Naive B cell (primary cell): ENCODE results near the gene TMOD2. TPM values are rescaled to one million over a fixed set of nuclear protein-coding genes. Genes with fewer than 3 reads are reported as not detected.
"Not testable (repeated sequence)": the region's sequence is repeated elsewhere in the genome, so short reads cannot be mapped to it uniquely, and the experiment has no call there.

Experiments used
- ATAC-seq, 2 donors: fragments of 150-1000 bp; cut with Tn5 transposase; 2 replicates each; pipeline ENCODE4 v1.10.0; 2021; ENCODE audit warnings: low read depth in 2 of 2, mild to moderate bottlenecking in 2 of 2, moderate library complexity in 2 of 2
- DNase-seq: peaks from one replicate; pipeline ENCODE4 v3.0.0; 2022
- H3K27ac Mint-ChIP-seq, 6 donors: one replicate each; pipeline ENCODE4 v1.8.0; 2020 to 2022; ENCODE audit warnings: mild to moderate bottlenecking in 6 of 6, mixed read lengths in 6 of 6, moderate library complexity in 5 of 6, inconsistent platforms in 2 of 6
- H3K27me3 Mint-ChIP-seq, 3 donors: one replicate each; pipeline ENCODE4 v1.8.0; 2021 to 2022; ENCODE audit warnings: mixed read lengths in 3 of 3, mild to moderate bottlenecking in 1 of 3
- H3K36me3 Mint-ChIP-seq, 2 donors: one replicate each; pipeline ENCODE4 v1.8.0; 2020 to 2022; ENCODE audit warnings: mixed read lengths in 2 of 2, inconsistent platforms in 1 of 2, mild to moderate bottlenecking in 1 of 2
- H3K4me1 Mint-ChIP-seq, 3 donors: one replicate each; pipeline ENCODE4 v1.8.0; 2020 to 2022; ENCODE audit warnings: mixed read lengths in 3 of 3, inconsistent platforms in 1 of 3, mild to moderate bottlenecking in 1 of 3, moderate library complexity in 1 of 3
- H3K4me3 Mint-ChIP-seq, 8 donors: one replicate each; pipeline ENCODE4 v1.8.0; 2020 to 2022; ENCODE audit warnings: mild to moderate bottlenecking in 8 of 8, mixed read lengths in 8 of 8, moderate library complexity in 8 of 8, inconsistent platforms in 2 of 8
- H3K9me3 Mint-ChIP-seq, 7 donors: one replicate each; pipeline ENCODE4 v1.8.0; 2020 to 2022; ENCODE audit warnings: mixed read lengths in 7 of 7, mild to moderate bottlenecking in 5 of 7, inconsistent platforms in 2 of 7, moderate library complexity in 1 of 7
- polyA plus RNA-seq, 6 donors: library from polyadenylated mRNA; unstranded; fragments of 300-500 nt; fragmentation: Illumina TruSeq; gene quantifications; one replicate each; pipeline ENCODE4 v1.2.3, GENCODE V29; 2021; ENCODE audit warnings: low read depth in 6 of 6

TMOD2 gene
- polyA plus RNA-seq, 6 donors from 2014 or later, result 1.4 to 4.1 (median 2.2) TPM

DNA sequence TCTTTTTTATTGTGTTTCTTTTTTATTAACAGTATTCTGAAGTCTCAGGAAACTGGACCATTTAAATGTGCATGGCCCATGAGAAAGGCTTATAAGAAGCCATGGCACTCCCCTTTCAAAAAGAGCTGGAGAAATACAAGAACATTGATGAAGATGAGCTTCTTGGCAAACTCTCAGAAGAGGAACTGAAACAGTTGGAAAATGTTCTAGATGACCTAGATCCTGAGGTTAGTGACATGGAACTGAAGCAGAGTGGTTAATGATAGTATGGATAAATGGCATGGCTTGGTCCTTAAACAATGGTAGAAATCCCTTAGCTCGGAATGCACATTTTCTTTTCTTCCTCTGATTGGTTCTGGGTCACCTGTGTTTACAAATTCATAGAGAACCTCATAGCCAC lies 14.9 kb downstream of the TMOD2 start:
- Mint-ChIP-seq H3K4me1 (peaks cover 18 to 23% (median 20%) of the 10 kb centered on the region in 3 donors), H3K4me3 (no peak overlapping the region), H3K27me3 (no peaks in the 10 kb centered on the region), H3K36me3 (peaks cover 13 to 15% of the 10 kb centered on the region in 2 donors), H3K27ac (peak overlapping the region in 1 of 6 donors; percentile 13), H3K9me3 (peaks cover 0 to 3% (median 0%) of the 10 kb centered on the region in 7 donors)
- ATAC-seq (no peak), DNase-seq (no peak)

DNA sequence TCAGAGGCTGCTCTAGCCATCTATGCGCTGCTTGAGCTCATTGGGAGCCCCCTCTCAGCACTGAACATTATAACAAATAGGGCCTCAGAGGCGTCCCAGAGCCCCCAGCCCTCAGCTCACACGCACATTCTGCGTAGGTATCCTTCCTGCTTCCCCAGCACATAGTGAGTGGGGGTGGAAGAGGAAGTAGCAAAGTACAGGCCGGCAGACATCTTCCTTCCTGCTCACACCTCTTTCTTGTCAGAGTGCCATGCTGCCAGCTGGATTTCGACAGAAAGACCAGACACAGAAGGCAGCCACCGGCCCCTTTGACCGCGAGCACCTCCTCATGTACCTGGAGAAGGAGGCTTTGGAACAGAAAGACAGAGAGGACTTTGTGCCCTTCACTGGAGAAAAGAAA lies 16.6 kb downstream of the TMOD2 start:
- peak overlapping the region in 5 of 6 donors; percentile 66 to 90 (median 83) for H3K27ac Mint-ChIP-seq
- H3K9me3 Mint-ChIP-seq, result peaks cover 0 to 3% (median 0%) of the 10 kb centered on the region in 7 donors
- peaks cover 18 to 23% (median 20%) of the 10 kb centered on the region in 3 donors for H3K4me1 Mint-ChIP-seq
- peak; percentile 96 to 97 for ATAC-seq
- peak; percentile 22 for DNase-seq
- H3K4me3 Mint-ChIP-seq, result peak overlapping the region in 5 of 8 donors; percentile 14 to 86 (median 47)
- peaks cover 13 to 25% of the 10 kb centered on the region in 2 donors for H3K36me3 Mint-ChIP-seq
- H3K27me3 Mint-ChIP-seq, result no peaks in the 10 kb centered on the region

DNA sequence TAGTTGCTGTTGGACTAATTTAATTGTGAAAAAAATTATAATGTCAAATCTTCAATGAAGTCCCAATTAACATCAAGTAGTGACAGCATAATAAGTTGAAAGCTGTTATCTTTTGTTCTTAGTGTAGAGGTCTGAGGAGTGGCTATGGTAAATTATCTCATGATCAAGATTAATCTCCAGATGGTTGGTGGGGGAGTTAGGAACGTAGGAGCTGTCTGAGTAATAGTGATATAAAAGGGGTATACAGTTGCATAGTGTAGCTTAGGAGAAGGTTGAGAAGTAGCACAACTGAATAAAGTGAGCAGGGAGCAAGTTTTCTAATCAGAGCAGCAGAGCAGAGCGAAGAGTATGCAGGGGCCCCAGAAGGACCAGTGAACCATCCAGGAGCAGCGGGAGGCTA lies 19.5 kb downstream of the TMOD2 start:
- Mint-ChIP-seq H3K4me3 (no peak overlapping the region), H3K27me3 (no peaks in the 10 kb centered on the region), H3K27ac (peak overlapping the region in 1 of 6 donors; percentile 81), H3K9me3 (peaks cover 0 to 3% (median 0%) of the 10 kb centered on the region in 7 donors), H3K4me1 (peaks cover 18 to 23% (median 18%) of the 10 kb centered on the region in 3 donors), H3K36me3 (peaks cover 14 to 25% of the 10 kb centered on the region in 2 donors)
- DNase-seq (no peak), ATAC-seq (no peak)

DNA sequence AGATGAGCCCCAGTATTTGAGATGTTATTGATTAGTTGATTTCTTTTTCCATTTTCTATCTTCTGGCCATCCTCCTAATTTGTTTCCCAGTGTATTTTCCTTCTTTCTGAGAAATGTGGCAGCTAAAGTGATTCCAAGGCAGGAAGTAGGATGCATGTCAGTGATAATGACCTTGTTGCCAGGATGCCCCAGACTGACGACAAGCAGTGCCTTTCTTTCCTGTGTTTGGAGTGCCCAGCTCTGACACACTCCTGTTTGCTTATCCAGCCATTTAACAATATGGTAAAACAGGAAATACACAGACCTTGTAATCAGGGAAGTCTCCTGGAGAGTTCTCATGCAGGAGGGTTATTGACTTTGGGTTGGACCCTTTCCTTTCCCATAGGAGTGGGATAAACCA lies 20.4 kb downstream of the TMOD2 start:
- ATAC-seq, result no peak
- peaks cover 0 to 3% (median 0%) of the 10 kb centered on the region in 7 donors for H3K9me3 Mint-ChIP-seq
- H3K4me1 Mint-ChIP-seq, result peaks cover 21 to 30% (median 22%) of the 10 kb centered on the region in 3 donors
- no peaks in the 10 kb centered on the region for H3K27me3 Mint-ChIP-seq
- peaks cover 14 to 25% of the 10 kb centered on the region in 2 donors for H3K36me3 Mint-ChIP-seq
- DNase-seq, result no peak
- no peak overlapping the region for H3K27ac Mint-ChIP-seq
- no peak overlapping the region for H3K4me3 Mint-ChIP-seq

DNA sequence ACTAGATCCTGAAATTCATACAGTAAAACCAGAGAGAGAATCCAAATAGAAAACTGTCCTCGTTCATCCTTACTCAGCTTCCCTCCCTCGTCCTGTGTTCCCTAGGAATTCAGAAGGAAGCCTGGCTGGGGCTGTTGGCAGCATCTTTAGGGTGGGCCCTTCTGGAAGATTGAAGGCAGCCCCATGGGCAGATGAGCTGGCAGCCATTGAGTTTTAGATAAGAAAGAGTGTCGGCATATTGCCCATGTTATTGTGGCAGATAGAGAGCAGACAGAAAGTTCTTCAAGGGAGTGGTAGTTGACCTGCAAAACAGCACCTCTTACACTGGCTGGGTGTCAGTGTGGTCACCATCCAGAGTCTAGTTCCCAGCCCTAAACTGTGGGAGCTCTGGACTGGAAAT lies 23.5 kb downstream of the TMOD2 start:
- Mint-ChIP-seq H3K9me3 (no peaks in the 10 kb centered on the region), H3K27ac (no peak overlapping the region)

DNA sequence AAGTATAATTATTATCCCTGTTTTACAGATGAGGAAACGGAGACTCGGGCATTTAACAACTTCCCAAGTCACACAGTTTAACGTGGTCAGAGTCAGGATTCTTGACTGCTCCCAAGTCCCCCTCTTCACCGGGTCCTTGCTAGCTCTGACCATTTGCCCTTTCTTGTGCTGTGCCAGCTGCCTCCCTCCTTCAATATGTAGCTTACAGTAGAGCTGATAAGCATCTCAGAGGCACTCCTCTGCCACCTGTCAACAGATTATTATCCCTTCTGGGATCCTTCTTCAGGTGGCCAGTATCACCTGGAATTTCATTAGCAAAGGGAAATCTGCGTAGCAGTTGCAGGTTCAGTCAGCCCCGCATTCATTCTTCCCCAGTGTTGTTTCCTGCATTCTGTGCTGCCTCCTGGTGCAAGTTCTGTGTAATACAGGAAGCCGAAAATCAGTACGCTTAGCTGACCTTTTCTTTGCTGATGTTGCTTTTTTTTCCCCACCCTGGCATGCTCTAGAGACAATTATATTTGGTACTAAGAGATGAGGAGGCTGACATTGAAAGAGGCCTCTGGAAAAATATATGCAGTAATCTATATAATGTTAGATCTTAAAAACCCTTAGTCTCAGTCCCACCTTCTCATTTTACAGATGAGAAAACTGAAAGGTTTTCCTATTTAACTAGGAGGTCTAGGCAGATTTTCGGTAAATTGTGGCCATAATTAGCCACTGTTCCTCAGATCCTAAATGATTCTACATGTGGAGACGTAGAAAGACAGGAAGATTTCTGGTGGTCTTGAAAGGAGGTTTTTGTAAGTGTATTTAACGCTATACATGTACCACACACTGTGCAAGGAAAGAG lies 24.8 kb downstream of the TMOD2 start:
- H3K9me3 Mint-ChIP-seq, result no peaks in the 10 kb centered on the region
- H3K4me3 Mint-ChIP-seq, result no peak overlapping the region
- H3K27me3 Mint-ChIP-seq, result no peaks in the 10 kb centered on the region
- DNase-seq (peak; percentile 38), ATAC-seq (peak; percentile 70 to 74)
- peak overlapping the region in 2 of 6 donors; percentile 10 to 85 for H3K27ac Mint-ChIP-seq
- peaks cover 10 to 11% of the 10 kb centered on the region in 2 donors for H3K36me3 Mint-ChIP-seq
- peaks cover 5 to 7% (median 7%) of the 10 kb centered on the region in 3 donors for H3K4me1 Mint-ChIP-seq

More for the DNA sequence above, 23.5 kb downstream of the TMOD2 start:
- Mint-ChIP-seq H3K4me1 (peaks cover 10 to 16% (median 12%) of the 10 kb centered on the region in 3 donors), H3K4me3 (no peak overlapping the region), H3K27me3 (no peaks in the 10 kb centered on the region), H3K36me3 (peaks cover 15% of the 10 kb centered on the region in 2 donors)
- ATAC-seq, result no peak
- no peak for DNase-seq

DNA sequence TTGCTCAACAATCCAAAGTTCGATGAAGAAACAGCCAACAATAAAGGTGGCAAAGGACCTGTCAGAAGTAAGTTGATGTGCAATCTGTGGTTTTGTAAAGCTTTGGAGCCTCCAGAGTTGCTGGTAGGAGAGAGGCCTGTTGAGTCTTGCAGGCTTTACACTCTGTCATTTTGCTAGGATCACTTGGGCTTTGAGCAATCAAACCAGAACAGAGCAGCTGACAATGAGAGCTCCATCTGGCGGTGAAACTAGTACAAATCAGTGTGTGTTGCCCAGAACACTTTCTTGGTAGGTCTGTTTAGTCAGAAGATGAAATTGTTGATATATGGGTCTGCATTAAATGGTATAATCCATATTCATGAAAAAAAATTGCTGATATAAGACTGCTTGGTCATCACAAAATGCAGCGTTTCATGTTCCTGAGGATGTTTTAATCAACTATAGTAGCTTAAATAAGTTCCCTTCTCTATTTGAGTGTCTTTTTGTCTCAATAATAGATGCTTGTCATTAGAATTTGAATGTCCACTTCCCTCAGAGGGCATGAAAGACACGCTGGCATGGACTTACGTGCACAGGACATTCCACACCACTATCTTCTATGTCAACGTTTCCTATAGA lies 25.7 kb downstream of the TMOD2 start:
- Mint-ChIP-seq H3K36me3 (peaks cover 15 to 20% of the 10 kb centered on the region in 2 donors), H3K4me3 (no peak overlapping the region), H3K9me3 (peaks cover 0 to under 1% (median 0%) of the 10 kb centered on the region in 7 donors), H3K27ac (no peak overlapping the region), H3K4me1 (peaks cover 5 to 7% (median 7%) of the 10 kb centered on the region in 3 donors), H3K27me3 (no peaks in the 10 kb centered on the region)
- peak; percentile 57 for DNase-seq
- peak; percentile 78 to 81 for ATAC-seq

DNA sequence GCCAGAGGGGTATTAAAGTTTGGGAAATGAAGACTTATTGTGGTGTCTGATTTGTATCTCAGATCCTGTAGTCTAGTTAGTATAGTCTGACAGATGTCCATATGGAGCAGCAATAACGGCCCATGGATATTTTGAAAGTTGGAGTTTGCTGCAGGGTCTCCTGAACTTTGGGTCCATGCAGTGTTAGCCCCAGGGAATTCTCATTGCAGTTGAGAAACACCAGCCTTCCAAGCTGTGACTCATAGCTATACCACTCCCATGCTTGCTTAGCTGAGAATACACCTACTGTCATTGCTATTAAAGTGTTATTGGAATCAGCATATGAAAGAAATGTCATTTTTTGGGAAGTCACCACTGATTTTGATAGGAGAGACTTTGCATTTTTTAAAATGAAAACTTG lies 29.2 kb downstream of the TMOD2 start:
- Mint-ChIP-seq H3K27me3 (no peaks in the 10 kb centered on the region), H3K9me3 (peaks cover 0 to 4% (median 0%) of the 10 kb centered on the region in 7 donors), H3K4me3 (no peak overlapping the region), H3K27ac (no peak overlapping the region), H3K4me1 (peaks cover 5 to 7% (median 7%) of the 10 kb centered on the region in 3 donors), H3K36me3 (peaks cover 13 to 24% of the 10 kb centered on the region in 2 donors)
- ATAC-seq (no peak), DNase-seq (no peak)

DNA sequence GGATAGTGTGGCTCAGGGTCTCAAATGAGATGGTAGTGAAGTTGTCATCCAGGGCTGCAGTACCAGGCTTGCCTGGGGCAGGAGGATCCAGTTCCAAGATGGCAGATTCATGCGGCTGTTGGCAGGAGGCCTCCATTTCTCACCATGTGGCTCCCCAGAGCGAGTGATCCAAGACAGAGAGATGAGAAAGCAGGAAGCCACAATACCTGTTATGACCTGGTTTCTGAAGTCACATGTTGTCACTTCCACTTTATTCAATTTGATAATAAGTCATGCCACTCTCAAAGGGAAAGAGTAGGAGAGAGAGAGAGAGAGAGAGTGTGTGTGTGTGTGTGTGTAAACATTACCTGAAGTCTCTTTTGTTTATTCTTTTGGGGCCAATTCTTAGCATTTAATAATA lies 30.1 kb downstream of the TMOD2 start:
- Mint-ChIP-seq H3K27ac (no peak overlapping the region), H3K9me3 (peaks cover 0 to 4% (median 0%) of the 10 kb centered on the region in 7 donors), H3K27me3 (no peaks in the 10 kb centered on the region), H3K36me3 (peaks cover 13 to 31% of the 10 kb centered on the region in 2 donors), H3K4me3 (no peak overlapping the region), H3K4me1 (peaks cover 0 to 3% (median under 1%) of the 10 kb centered on the region in 3 donors)
- ATAC-seq, result peak in 1 of 2 donors; percentile 38
- DNase-seq, result no peak

DNA sequence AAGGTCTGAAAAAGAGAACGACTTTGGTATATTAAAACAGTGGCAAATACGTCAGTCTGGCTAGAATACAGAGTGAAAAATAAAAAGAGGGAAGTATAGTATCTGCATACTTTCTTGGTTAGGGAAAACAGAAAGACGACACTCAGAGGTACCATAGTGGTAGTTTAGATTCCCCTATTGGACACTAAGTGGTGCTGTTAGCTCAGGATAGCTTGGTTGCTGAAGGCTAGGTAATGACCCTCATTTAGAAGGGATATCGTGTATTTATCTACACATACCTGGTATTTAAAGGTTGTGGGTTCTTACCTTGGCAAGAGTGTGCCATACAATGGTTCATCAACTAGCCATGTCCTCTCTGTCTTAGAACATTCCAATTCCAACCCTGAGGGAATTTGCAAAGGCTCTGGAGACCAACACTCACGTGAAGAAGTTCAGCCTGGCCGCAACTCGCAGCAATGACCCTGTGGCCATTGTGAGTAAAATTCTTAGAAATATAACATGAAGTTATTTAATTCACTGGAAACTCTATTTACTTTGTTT lies 31.0 kb downstream of the TMOD2 start:
- Mint-ChIP-seq H3K9me3 (peaks cover 0 to 4% (median 0%) of the 10 kb centered on the region in 7 donors), H3K27ac (no peak overlapping the region), H3K4me1 (no peaks in the 10 kb centered on the region), H3K4me3 (no peak overlapping the region), H3K36me3 (peaks cover 14 to 31% of the 10 kb centered on the region in 2 donors), H3K27me3 (no peaks in the 10 kb centered on the region)
- no peak for ATAC-seq
- DNase-seq, result no peak

DNA sequence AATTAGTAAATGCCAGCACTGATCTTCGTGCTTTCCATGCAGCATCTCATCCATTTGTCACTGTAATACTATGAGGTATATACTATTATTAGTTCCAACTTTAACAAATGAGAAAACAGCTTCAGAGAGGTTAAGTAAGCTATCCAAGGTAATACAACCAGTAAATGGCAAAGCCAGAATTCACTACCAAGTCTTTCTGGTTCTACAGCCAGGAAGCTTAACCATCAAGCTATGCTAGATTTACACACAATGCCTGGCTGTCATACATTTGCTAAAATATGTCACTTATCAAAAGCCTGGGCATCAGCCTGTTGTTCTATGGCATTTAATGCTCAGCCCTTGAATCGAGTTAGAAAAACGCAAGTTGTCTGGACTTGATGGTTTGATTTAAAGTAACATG lies 32.6 kb downstream of the TMOD2 start:
- no peaks in the 10 kb centered on the region for H3K27me3 Mint-ChIP-seq
- no peaks in the 10 kb centered on the region for H3K4me1 Mint-ChIP-seq
- ATAC-seq (no peak), DNase-seq (no peak)
- no peak overlapping the region for H3K27ac Mint-ChIP-seq
- peaks cover 0 to 4% (median 0%) of the 10 kb centered on the region in 7 donors for H3K9me3 Mint-ChIP-seq
- H3K4me3 Mint-ChIP-seq, result no peak overlapping the region
- peaks cover 22 to 31% of the 10 kb centered on the region in 2 donors for H3K36me3 Mint-ChIP-seq

DNA sequence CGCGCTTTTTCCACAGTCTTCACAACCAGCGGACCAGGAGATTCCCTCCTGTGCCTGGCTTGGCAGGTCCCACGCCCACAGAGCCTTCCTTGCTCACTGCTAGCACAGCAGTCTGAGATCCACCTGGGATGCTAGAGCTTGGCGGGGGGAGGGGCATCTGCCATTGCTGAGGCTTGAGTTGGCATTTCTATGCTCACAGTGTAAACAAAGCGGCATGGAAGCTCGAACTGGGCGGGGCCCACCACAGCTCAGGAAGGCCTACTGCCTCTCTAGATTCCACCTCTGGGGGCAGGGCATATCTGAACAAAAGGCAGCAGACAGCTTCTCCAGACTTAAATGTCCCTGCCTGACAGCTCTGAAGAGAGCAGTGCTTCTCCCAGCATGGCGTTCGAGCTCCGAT lies 35.7 kb downstream of the TMOD2 start:
- not testable (repeated sequence) for H3K4me1 Mint-ChIP-seq, ATAC-seq, H3K27ac Mint-ChIP-seq, DNase-seq, H3K27me3 Mint-ChIP-seq, H3K4me3 Mint-ChIP-seq
- peaks cover 13 to 15% of the 10 kb centered on the region in 2 donors for H3K36me3 Mint-ChIP-seq
- peaks cover 0 to 11% (median 10%) of the 10 kb centered on the region in 7 donors for H3K9me3 Mint-ChIP-seq

DNA sequence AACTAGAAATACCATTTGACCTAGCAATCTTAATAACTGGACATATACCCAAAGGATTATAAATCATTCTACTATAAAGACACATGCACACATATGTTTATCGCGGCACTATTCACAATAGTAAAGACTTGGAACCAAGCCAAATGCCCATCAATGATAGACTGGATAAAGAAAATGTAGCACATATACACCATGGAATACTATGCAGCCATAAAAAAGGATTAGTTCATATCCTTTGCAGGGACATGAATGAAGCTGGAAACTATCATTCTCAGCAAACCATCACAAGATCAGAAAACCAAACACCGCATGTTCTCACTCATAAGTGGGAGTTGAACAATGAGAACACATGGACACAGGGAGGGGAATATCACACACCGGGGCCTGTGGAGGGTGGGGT lies 41.1 kb downstream of the TMOD2 start:
- H3K27me3 Mint-ChIP-seq, H3K4me3 Mint-ChIP-seq, H3K4me1 Mint-ChIP-seq, ATAC-seq, DNase-seq, H3K36me3 Mint-ChIP-seq: not testable (repeated sequence)
- peaks cover 0 to 13% (median 7%) of the 10 kb centered on the region in 7 donors for H3K9me3 Mint-ChIP-seq
- peak overlapping the region in 1 of 6 donors; percentile 76 for H3K27ac Mint-ChIP-seq
